K562 (cell line): ENCODE measurements around the gene EYA3. TPM values are rescaled to one million over a fixed set of nuclear protein-coding genes. Genes with fewer than 3 reads are reported as not detected.

Experiments
- CBX5 ChIP-seq: IDR thresholded peaks from 2 replicates; pipeline ENCODE4 v1.6.1; 2014; ENCODE audit warnings: low read depth, borderline replicate concordance
- CC2D1A ChIP-seq: fragments of 450-650 bp; IDR thresholded peaks from 2 replicates; pipeline ENCODE4 v1.6.1; 2017; ENCODE audit warnings: mild to moderate bottlenecking
- DMBX1 ChIP-seq: fragments of 250-450 bp; sonication (Bioruptor Pico); IDR thresholded peaks from 2 replicates; pipeline ENCODE4 v1.8.0; 2022; ENCODE audit warnings: inconsistent platforms, mild to moderate bottlenecking, moderate library complexity, borderline replicate concordance
- ESRRA ChIP-seq: fragments of 450-650 bp; IDR thresholded peaks from 2 replicates; pipeline ENCODE4 v1.6.1; 2014; ENCODE audit warnings: low read depth, mild to moderate bottlenecking, moderate library complexity, borderline replicate concordance
- HMBOX1 ChIP-seq: sonication (generic); IDR thresholded peaks from 2 replicates; pipeline ENCODE4 v1.6.1; 2016
- PHB ChIP-seq: fragments of 250-450 bp; sonication (Bioruptor Pico); IDR thresholded peaks from 2 replicates; pipeline ENCODE4 v1.5.0; 2021
- RERE ChIP-seq: sonication (generic); formaldehyde crosslinking; IDR thresholded peaks from 2 replicates; pipeline ENCODE4 v1.8.0; 2023; ENCODE audit warnings: missing genetic modification reagents, mild to moderate bottlenecking, borderline replicate concordance
- SMAD4 ChIP-seq: fragments of 250-450 bp; sonication (Bioruptor Pico); conservative IDR thresholded peaks from 2 replicates; pipeline ENCODE4 v1.8.0; 2021; ENCODE audit warnings: inconsistent platforms, mild to moderate bottlenecking, moderate library complexity
- SMARCC2 ChIP-seq: fragments of 450-650 bp; IDR thresholded peaks from 2 replicates; pipeline ENCODE4 v1.6.1; 2017; ENCODE audit warnings: antibody characterized with exemption, moderate library complexity, mild to moderate bottlenecking, low read depth
- TAF1 ChIP-seq: IDR thresholded peaks from 2 replicates; pipeline ENCODE4 v1.6.1; 2011; ENCODE audit warnings: mild to moderate bottlenecking, low read length, moderate library complexity; ENCODE audit not compliant: insufficient read depth, control insufficient read depth, severe bottlenecking; ENCODE audit errors: extremely low read depth
- TARDBP ChIP-seq: fragments of 450-650 bp; IDR thresholded peaks from 2 replicates; pipeline ENCODE4 v1.6.1; 2016
- ZFP36 ChIP-seq: fragments of 150-350 bp; IDR thresholded peaks from 2 replicates; pipeline ENCODE4 v1.6.1; 2018; ENCODE audit warnings: low read length, low read depth; ENCODE audit not compliant: partially characterized antibody
- ZNF174 ChIP-seq: fragments of 250-450 bp; sonication (Bioruptor Pico); IDR thresholded peaks from 2 replicates; pipeline ENCODE4 v1.4.0; 2020; ENCODE audit warnings: mild to moderate bottlenecking
- ZNF644 ChIP-seq: fragments of 200-800 bp; sonication (Bioruptor generic); IDR thresholded peaks from 2 replicates; pipeline ENCODE4 v1.6.1; 2016; ENCODE audit warnings: low read depth, missing genetic modification characterization, missing compliant biosample characterization
- polyA plus RNA-seq, 8 experiments: library from polyadenylated mRNA; depleted of rRNA in 4 of 8; stranded (reverse) in 5 of 8; unstranded in 3 of 8; fragments of >200 nt; fragmentation: Nextera tagmentation in 2 of 8; fragmentation: Illumina TruSeq in 1 of 8; extraction: Ambion mirVana in 2 of 8; extraction: Trizol in 1 of 8; gene quantifications; 2 replicates each; pipeline versions ENCODE4 v1.2.1 to v1.2.3, GENCODE V29; 2011 to 2014; ENCODE audit warnings: inconsistent platforms in 1 of 8, missing spikeins in 1 of 8
- total RNA-seq, 7 experiments: library from RNA; depleted of rRNA in 6 of 7; stranded (reverse); fragments of >200 nt in 6 of 7; fragmentation: Illumina TruSeq in 2 of 7; extraction: Trizol in 2 of 7; gene quantifications; 2 replicates each; pipeline versions ENCODE4 v1.2.1 to v1.2.3, GENCODE V29; 2011 to 2021; ENCODE audit warnings: low replicate concordance in 1 of 7
- TF ChIP-seq, protein P1 (sequence below): IDR thresholded peaks from 2 replicates; pipeline ENCODE4 v1.6.1; 2011; ENCODE audit warnings: borderline replicate concordance, low read depth, mild to moderate bottlenecking, moderate library complexity, low read length; ENCODE audit not compliant: insufficient read depth, poor library complexity, severe bottlenecking

Gene EYA3
- total and polyA plus RNA-seq, 9 of the 15 experiments (the other 6 are each of a cell fraction or from before 2014, with no cell fraction given) = 21.7 to 64.0 (median 43.6) TPM

- TF ChIP-seq TAF1 (no peak), ZNF644 (tag) (no peak), RERE (no peak), ESRRA (0 out of 2 replicates have a peak, but pooled peaks have one; percentile 39), CBX5 (no peak), PHB (CRISPR knock-in tag) (no peak), ZNF174 (CRISPR knock-in tag) (no peak), HMBOX1 (peak; percentile 53), ZFP36 (no peak), SMAD4 (no peak), CC2D1A (no peak), DMBX1 (CRISPR knock-in tag) (no peak), SMARCC2 (no peak), TARDBP (no peak)
- TF ChIP-seq, protein P1, sequence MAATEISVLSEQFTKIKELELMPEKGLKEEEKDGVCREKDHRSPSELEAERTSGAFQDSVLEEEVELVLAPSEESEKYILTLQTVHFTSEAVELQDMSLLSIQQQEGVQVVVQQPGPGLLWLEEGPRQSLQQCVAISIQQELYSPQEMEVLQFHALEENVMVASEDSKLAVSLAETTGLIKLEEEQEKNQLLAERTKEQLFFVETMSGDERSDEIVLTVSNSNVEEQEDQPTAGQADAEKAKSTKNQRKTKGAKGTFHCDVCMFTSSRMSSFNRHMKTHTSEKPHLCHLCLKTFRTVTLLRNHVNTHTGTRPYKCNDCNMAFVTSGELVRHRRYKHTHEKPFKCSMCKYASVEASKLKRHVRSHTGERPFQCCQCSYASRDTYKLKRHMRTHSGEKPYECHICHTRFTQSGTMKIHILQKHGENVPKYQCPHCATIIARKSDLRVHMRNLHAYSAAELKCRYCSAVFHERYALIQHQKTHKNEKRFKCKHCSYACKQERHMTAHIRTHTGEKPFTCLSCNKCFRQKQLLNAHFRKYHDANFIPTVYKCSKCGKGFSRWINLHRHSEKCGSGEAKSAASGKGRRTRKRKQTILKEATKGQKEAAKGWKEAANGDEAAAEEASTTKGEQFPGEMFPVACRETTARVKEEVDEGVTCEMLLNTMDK = no peak
Measured at GRCh38 chr1:28127617-28128257, 39.3 kb upstream of the EYA3 start (continued).
